Left cardiac atrium (tissue), 4 donors: ENCODE measurements around the gene LDLRAD4. TPM values are rescaled to one million over a fixed set of nuclear protein-coding genes. Genes with fewer than 3 reads are reported as not detected.

ENCODE experiments used
- ATAC-seq, 2 donors: fragments of 200-7000 bp; cut with Tn5 transposase; one replicate each; pipeline ENCODE4 v1.9.1; 2020; ENCODE audit warnings: mild to moderate bottlenecking in 2 of 2, moderate library complexity in 2 of 2
- DNase-seq: peaks from one replicate; pipeline ENCODE4 v3.0.0-alpha.2; 2020
- intact Hi-C, 2 donors: fragments of 100-400 bp; cut with DNase I; formaldehyde crosslinking; loops; one replicate each; pipeline versions ENCODE4 v1.14.1 to v1.15.1; 2022 to 2023
- total RNA-seq, 2 donors: library from RNA; stranded (reverse); fragmentation: NEBNext Ultra II Directional; extraction: Animal tissue kit (Norgen Biotek cat#: 25700); gene quantifications; one replicate each; pipeline ENCODE4 v1.2.1, GENCODE V29; 2021
- donor health status: DM: no; HTN: yes; CAD: no.
- donor health status: DM: no; HTN: yes; CAD: no; lungs with severe emphysema.
- donor health status: DM: yes; HTN: yes; CAD: no.
- donor health status: Dilated cardiomyopathy.

LDLRAD4 gene
- total RNA-seq, 2 donors from 2014 or later, result 28.9 to 80.2 TPM

- DNase-seq (no peak), ATAC-seq (no peak)
- intact Hi-C loops, result loop anchor here in 1 of 2 donors (10.0 kb wide), 1 partner anchor 106 kb away; the partner anchor contains the start of genes FAM210A and RNMT
Measured at GRCh38 chr18:13618760-13619438, 400.3 kb downstream of the LDLRAD4 start.

GRCh38 chr18:13619505-13620205, 401.1 kb downstream of the LDLRAD4 start:
- DNase-seq, result no peak
- intact Hi-C loops, result loop anchor here in 1 of 2 donors (10.0 kb wide), 1 partner anchor 105 kb away; the partner anchor contains the start of genes FAM210A and RNMT
- ATAC-seq, result no peak

- no peak for ATAC-seq
- no peak for DNase-seq
- intact Hi-C loops, result no loop called here
Measured at GRCh38 chr18:13620206-13620672, 401.7 kb downstream of the LDLRAD4 start.

GRCh38 chr18:13620818-13621445, 402.4 kb downstream of the LDLRAD4 start:
- ATAC-seq (no peak), DNase-seq (no peak)
- intact Hi-C loops, result no loop called here

GRCh38 chr18:13621446-13621849, 402.9 kb downstream of the LDLRAD4 start:
- intact Hi-C loops, result no loop called here
- ATAC-seq (no peak), DNase-seq (no peak)

GRCh38 chr18:13621886-13622619, 403.5 kb downstream of the LDLRAD4 start:
- intact Hi-C loops, result no loop called here
- DNase-seq (no peak), ATAC-seq (no peak)

GRCh38 chr18:13622751-13623150, 404.2 kb downstream of the LDLRAD4 start:
- DNase-seq (no peak), ATAC-seq (no peak)
- intact Hi-C loops, result no loop called here

GRCh38 chr18:13623348-13623747, 404.8 kb downstream of the LDLRAD4 start:
- DNase-seq (no peak), ATAC-seq (no peak)
- intact Hi-C loops, result no loop called here

- no peak for DNase-seq
- intact Hi-C loops, result no loop called here
- no peak for ATAC-seq
Measured at GRCh38 chr18:13623871-13624270, 405.3 kb downstream of the LDLRAD4 start.

- intact Hi-C loops, result loop anchor here (5.0 kb wide), 1 partner anchor 67 kb away; no protein-coding TSS in a partner anchor
- ATAC-seq, result no peak
- DNase-seq, result no peak
Measured at GRCh38 chr18:13624563-13625237, 406.1 kb downstream of the LDLRAD4 start.

- ATAC-seq (no peak), DNase-seq (no peak)
- intact Hi-C loops, result loop anchor here (5.0 kb wide), 1 partner anchor 68 kb away; no protein-coding TSS in a partner anchor
Measured at GRCh38 chr18:13625355-13625754, 406.8 kb downstream of the LDLRAD4 start.

- DNase-seq (no peak), ATAC-seq (no peak)
- intact Hi-C loops, result loop anchor here (5.0 kb wide), 1 partner anchor 69 kb away; no protein-coding TSS in a partner anchor
Measured at GRCh38 chr18:13625843-13626543, 407.4 kb downstream of the LDLRAD4 start.

- no peak for DNase-seq
- intact Hi-C loops, result loop anchor here (5.0 kb wide), 1 partner anchor 69 kb away; no protein-coding TSS in a partner anchor
- ATAC-seq, result no peak
Measured at GRCh38 chr18:13626544-13626908, 408.0 kb downstream of the LDLRAD4 start.

GRCh38 chr18:13627639-13628038, 409.1 kb downstream of the LDLRAD4 start:
- intact Hi-C loops, result loop anchor here (5.0 kb wide), 1 partner anchor 70 kb away; no protein-coding TSS in a partner anchor
- DNase-seq, result no peak

GRCh38 chr18:13628211-13628610, 409.7 kb downstream of the LDLRAD4 start:
- intact Hi-C loops, result loop anchor here (5.0 kb wide), 1 partner anchor 71 kb away; no protein-coding TSS in a partner anchor

More at GRCh38 chr18:13627639-13628038, 409.1 kb downstream of the LDLRAD4 start:
- ATAC-seq, result no peak

GRCh38 chr18:13629841-13630715, 411.5 kb downstream of the LDLRAD4 start:
- ATAC-seq (peak; percentile 89 to 92), DNase-seq (peak; percentile 65)
- intact Hi-C loops, result loop anchor here (5.0 to 10.0 kb wide), 3 partner anchors 73 to 515 kb away; partner anchors contain the start of gene LDLRAD4 (in 1 of the 2)

More at GRCh38 chr18:13628211-13628610, 409.7 kb downstream of the LDLRAD4 start:
- ATAC-seq, result no peak
- no peak for DNase-seq
